GM20000 (cell line): ENCODE measurements around the gene PDE7B.

Source experiments
- DNase-seq: peaks from one replicate; pipeline ENCODE4 v3.0.0; 2012; ENCODE audit warnings: low spot score
- TF ChIP-seq, protein P1 (sequence below): IDR thresholded peaks from 2 replicates; pipeline ENCODE4 v1.5.1; 2012; ENCODE audit warnings: mild to moderate bottlenecking, control low read depth; ENCODE audit errors: extremely low read depth, missing control alignments

Gene PDE7B

GRCh38 chr6:135851442-135852271 is at the start of gene PDE7B:
Gene PDE7B, plus strand, starts transcription at chr6:135851701.
- TF ChIP-seq, protein P1, sequence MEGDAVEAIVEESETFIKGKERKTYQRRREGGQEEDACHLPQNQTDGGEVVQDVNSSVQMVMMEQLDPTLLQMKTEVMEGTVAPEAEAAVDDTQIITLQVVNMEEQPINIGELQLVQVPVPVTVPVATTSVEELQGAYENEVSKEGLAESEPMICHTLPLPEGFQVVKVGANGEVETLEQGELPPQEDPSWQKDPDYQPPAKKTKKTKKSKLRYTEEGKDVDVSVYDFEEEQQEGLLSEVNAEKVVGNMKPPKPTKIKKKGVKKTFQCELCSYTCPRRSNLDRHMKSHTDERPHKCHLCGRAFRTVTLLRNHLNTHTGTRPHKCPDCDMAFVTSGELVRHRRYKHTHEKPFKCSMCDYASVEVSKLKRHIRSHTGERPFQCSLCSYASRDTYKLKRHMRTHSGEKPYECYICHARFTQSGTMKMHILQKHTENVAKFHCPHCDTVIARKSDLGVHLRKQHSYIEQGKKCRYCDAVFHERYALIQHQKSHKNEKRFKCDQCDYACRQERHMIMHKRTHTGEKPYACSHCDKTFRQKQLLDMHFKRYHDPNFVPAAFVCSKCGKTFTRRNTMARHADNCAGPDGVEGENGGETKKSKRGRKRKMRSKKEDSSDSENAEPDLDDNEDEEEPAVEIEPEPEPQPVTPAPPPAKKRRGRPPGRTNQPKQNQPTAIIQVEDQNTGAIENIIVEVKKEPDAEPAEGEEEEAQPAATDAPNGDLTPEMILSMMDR = no peak
- peak; percentile 63 for DNase-seq

GRCh38 chr6:135801755-135802465 is 49.6 kb upstream of the PDE7B start:
- DNase-seq = no peak
- TF ChIP-seq, protein P1 = no peak

- TF ChIP-seq, protein P1 = no peak
- no peak for DNase-seq
Observed at GRCh38 chr6:135810486-135810885, 41.0 kb upstream of the PDE7B start.

GRCh38 chr6:135811170-135811569 is 40.3 kb upstream of the PDE7B start:
- TF ChIP-seq, protein P1 = no peak
- DNase-seq = no peak

DNA sequence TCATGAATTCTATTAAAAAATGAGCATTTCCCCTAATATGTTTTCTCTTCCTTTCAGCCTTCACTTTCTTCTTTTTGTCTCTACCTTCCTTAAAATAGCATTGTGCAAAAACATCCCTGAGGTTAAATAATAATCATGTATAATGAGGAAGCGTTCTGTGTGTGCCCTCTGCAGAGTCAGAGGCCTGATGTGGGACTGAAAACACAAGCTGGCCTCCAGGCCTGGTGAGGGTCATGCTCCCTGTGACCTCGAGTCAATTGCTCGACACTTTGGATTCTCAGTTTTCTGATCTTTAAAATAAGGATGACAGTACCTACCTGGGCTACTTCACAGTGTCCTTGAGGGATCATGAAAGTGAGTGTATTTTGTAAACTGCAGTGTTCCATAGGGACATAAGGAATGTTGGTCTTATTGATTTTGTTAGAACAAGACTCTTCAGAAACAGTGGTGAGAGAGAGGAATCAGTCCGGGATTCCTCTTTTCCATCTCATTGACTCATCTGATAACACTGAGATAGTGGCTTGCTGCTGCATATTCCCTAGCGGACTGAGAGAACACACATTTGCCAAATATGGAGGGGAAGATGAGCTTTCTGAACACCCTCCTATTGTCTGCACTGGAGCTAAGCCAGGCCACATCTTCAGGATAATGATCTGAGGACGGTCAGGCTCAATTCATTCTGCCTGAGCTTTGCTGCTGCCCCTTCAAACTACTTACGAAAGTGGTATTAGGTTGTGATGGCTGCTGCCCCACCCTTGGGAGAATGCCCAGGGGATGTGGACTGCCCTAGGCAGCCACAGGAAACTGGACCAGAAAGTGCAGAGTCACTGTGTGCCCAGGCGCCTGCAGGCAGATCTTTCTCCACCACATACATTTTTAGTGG is 39.6 kb upstream of the PDE7B start:
- TF ChIP-seq, protein P1 = no peak
- no peak for DNase-seq

DNA sequence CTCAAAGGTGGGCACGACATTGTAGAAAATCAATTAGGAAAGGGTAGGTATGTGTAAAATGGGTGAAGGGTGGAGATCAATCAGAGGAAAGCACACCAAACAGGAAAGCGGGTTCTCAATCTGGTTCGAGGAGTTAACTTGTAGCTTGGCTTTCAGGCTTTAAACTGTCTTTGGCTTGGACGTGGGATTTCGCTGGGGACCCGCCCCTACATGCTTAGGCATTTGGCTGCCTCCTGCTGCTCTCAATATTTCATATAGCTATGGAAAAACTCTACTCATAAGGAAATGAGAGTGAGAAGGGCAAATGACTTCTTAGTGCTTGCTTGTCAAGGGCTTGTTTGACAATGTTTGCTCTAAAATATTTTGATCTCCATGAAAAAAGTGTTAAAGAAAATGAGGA is 38.1 kb upstream of the PDE7B start:
- DNase-seq = no peak
- TF ChIP-seq, protein P1 = no peak
